ENCODE measurements around the gene SSC5D. TPM values are rescaled to one million over a fixed set of nuclear protein-coding genes. Genes with fewer than 3 reads are reported as not detected.

The SSC5D gene
- total RNA-seq, 1 donor from 2014 or later, result 2.7 TPM

Other genes starting within 250 kb of the SSC5D start
- gene PPP6R1, start 229.4 kb upstream of the SSC5D start, total RNA-seq, result 39.2 TPM
- gene HSPBP1, start 208.3 kb upstream of the SSC5D start, total RNA-seq, result 28.6 TPM
- gene BRSK1, start 204.4 kb upstream of the SSC5D start, total RNA-seq, result 1.9 TPM
- 1.2 TPM for gene TMEM150B, start 163.1 kb upstream of the SSC5D start, total RNA-seq
- 7.2 TPM for gene KMT5C, start 148.6 kb upstream of the SSC5D start, total RNA-seq
- gene COX6B2, start 133.7 kb upstream of the SSC5D start, total RNA-seq, result not detected
- gene GARIN5B, start 125.2 kb upstream of the SSC5D start, total RNA-seq, result not detected
- not detected for gene IL11, start 118.0 kb upstream of the SSC5D start, total RNA-seq
- not detected for gene TMEM190, start 111.6 kb upstream of the SSC5D start, total RNA-seq
- 0.25 TPM for gene TMEM238, start 104.1 kb upstream of the SSC5D start, total RNA-seq
- 557 TPM for gene RPL28, start 102.5 kb upstream of the SSC5D start, total RNA-seq
- gene UBE2S, start 80.6 kb upstream of the SSC5D start, total RNA-seq, result 24.5 TPM
- gene SHISA7, start 45.1 kb upstream of the SSC5D start, total RNA-seq, result not detected
- 58.5 TPM for gene ISOC2, start 26.8 kb upstream of the SSC5D start, total RNA-seq
- gene C19orf85, start 23.7 kb upstream of the SSC5D start, total RNA-seq, result not detected
- 6.4 TPM for gene ZNF628, start 11.8 kb upstream of the SSC5D start, total RNA-seq
- gene NAT14, start 3.2 kb upstream of the SSC5D start, total RNA-seq, result 6.0 TPM
- gene SBK2, start 48.7 kb downstream of the SSC5D start, total RNA-seq, result 15.2 TPM
- gene SBK3, start 57.1 kb downstream of the SSC5D start, total RNA-seq, result 16.6 TPM
- 14.7 TPM for gene ZNF579, start 92.4 kb downstream of the SSC5D start, total RNA-seq
- 16.3 TPM for gene FIZ1, start 111.1 kb downstream of the SSC5D start, total RNA-seq
- gene ZNF524, start 111.9 kb downstream of the SSC5D start, total RNA-seq, result 17.0 TPM
- 21.8 TPM for gene ZNF865, start 117.2 kb downstream of the SSC5D start, total RNA-seq
- gene ZNF784, start 136.1 kb downstream of the SSC5D start, total RNA-seq, result 13.4 TPM
- 12.3 TPM for gene ZNF580, start 152.6 kb downstream of the SSC5D start, total RNA-seq
- 9.4 TPM for gene ZNF581, start 155.2 kb downstream of the SSC5D start, total RNA-seq
- 16.8 TPM for gene CCDC106, start 159.8 kb downstream of the SSC5D start, total RNA-seq
- 79.9 TPM for gene U2AF2, start 166.6 kb downstream of the SSC5D start, total RNA-seq
- 250 TPM for gene EPN1, start 186.8 kb downstream of the SSC5D start, total RNA-seq
- not detected for gene NLRP9, start 250.0 kb downstream of the SSC5D start, total RNA-seq